ENCODE data around the gene TSFM.
A peak's percentile ranks its signal among the peaks of the same experiment; 100 is the strongest.

Gene TSFM

GRCh38 chr12:57744777-57745484 is 37.7 kb upstream of the TSFM start, which contains the start of gene TSPAN31:
TSPAN31 (plus strand) TSS chr12:57745039; CDS start chr12:57745155, 116 bp downstream.
- H3K27ac ChIP-seq: peak within 1 kb of the TSS; percentile 99
- no peak for TF ChIP-seq CTCF (IDR thresholded peaks at IDR 0.05; ENCODE audit: low read depth, low read length, missing control alignments)
- peak within 1 kb of the TSS; percentile 84 for H3K4me3 ChIP-seq (ENCODE audit: low read depth, low read length)
- DNase-seq: peak; percentile 99
- peaks cover 11% of the 10 kb centered on the region for H3K27me3 ChIP-seq (replicated peaks)
- H3K36me3 ChIP-seq (replicated peaks): peaks cover 26% of the 10 kb centered on the region
- in situ Hi-C loops (cut with HindIII; ENCODE audit: low pct_ligation_motif_present, low sequenced_read_pairs): no loop called here

- no peak for DNase-seq
- Histone ChIP-seq H3K27me3 (replicated peaks) (peaks cover 10% of the 10 kb centered on the region), H3K27ac (peak overlapping the region; percentile 99), H3K36me3 (replicated peaks) (peaks cover 30% of the 10 kb centered on the region), H3K4me3 (ENCODE audit: low read depth, low read length) (peak overlapping the region; percentile 84)
- no peak for TF ChIP-seq CTCF (IDR thresholded peaks at IDR 0.05; ENCODE audit: low read depth, low read length, missing control alignments)
- in situ Hi-C loops (cut with HindIII; ENCODE audit: low pct_ligation_motif_present, low sequenced_read_pairs): no loop called here
Observed at GRCh38 chr12:57745485-57745881, 37.1 kb upstream of the TSFM start.

- Histone ChIP-seq H3K27ac (no peak overlapping the region), H3K36me3 (replicated peaks) (peaks cover 31% of the 10 kb centered on the region), H3K4me3 (ENCODE audit: low read depth, low read length) (peak overlapping the region; percentile 84), H3K27me3 (replicated peaks) (peaks cover 4% of the 10 kb centered on the region)
- DNase-seq: no peak
- no peak for TF ChIP-seq CTCF (IDR thresholded peaks at IDR 0.05; ENCODE audit: low read depth, low read length, missing control alignments)
- in situ Hi-C loops (cut with HindIII; ENCODE audit: low pct_ligation_motif_present, low sequenced_read_pairs): no loop called here
Observed at GRCh38 chr12:57746025-57746424, 36.6 kb upstream of the TSFM start.

- Histone ChIP-seq H3K27ac (no peak overlapping the region), H3K27me3 (replicated peaks) (no peaks in the 10 kb centered on the region), H3K36me3 (replicated peaks) (peaks cover 31% of the 10 kb centered on the region), H3K4me3 (ENCODE audit: low read depth, low read length) (no peak overlapping the region)
- no peak for DNase-seq
- in situ Hi-C loops (cut with HindIII; ENCODE audit: low pct_ligation_motif_present, low sequenced_read_pairs): no loop called here
- no peak for TF ChIP-seq CTCF (IDR thresholded peaks at IDR 0.05; ENCODE audit: low read depth, low read length, missing control alignments)
Observed at GRCh38 chr12:57749061-57749460, 33.5 kb upstream of the TSFM start.

- Histone ChIP-seq H3K27ac (peak overlapping the region; percentile 93), H3K36me3 (replicated peaks) (peaks cover 29% of the 10 kb centered on the region), H3K27me3 (replicated peaks) (no peaks in the 10 kb centered on the region), H3K4me3 (ENCODE audit: low read depth, low read length) (peak overlapping the region; percentile 86)
- no peak for TF ChIP-seq CTCF (IDR thresholded peaks at IDR 0.05; ENCODE audit: low read depth, low read length, missing control alignments)
- in situ Hi-C loops (cut with HindIII; ENCODE audit: low pct_ligation_motif_present, low sequenced_read_pairs): no loop called here
- DNase-seq: no peak
Observed at GRCh38 chr12:57750561-57751431, 31.8 kb upstream of the TSFM start.

Measured in brain microvascular endothelial cell (primary cell).